SK-N-SH treated with all-trans-retinoic acid at 6 μM for 48 hours (cell line): ENCODE measurements around the gene EXOC3.

Experiments
- BACH2 ChIP-seq: fragments of 250-450 bp; sonication (Bioruptor Pico); IDR thresholded peaks from 2 replicates; pipeline ENCODE4 v1.9.0; 2021; ENCODE audit warnings: mild to moderate bottlenecking, borderline replicate concordance
- CREB5 ChIP-seq: fragments of 250-450 bp; sonication (Bioruptor Pico); IDR thresholded peaks from 2 replicates; pipeline ENCODE4 v1.5.1; 2020; ENCODE audit warnings: low read depth, mild to moderate bottlenecking, moderate library complexity
- CSRNP3 ChIP-seq: fragments of 250-450 bp; sonication (Bioruptor Pico); IDR thresholded peaks from 2 replicates; pipeline ENCODE4 v1.5.1; 2021; ENCODE audit warnings: mild to moderate bottlenecking, moderate library complexity
- TOX ChIP-seq: fragments of 250-450 bp; sonication (Bioruptor Pico); IDR thresholded peaks from 2 replicates; pipeline ENCODE4 v1.8.0; 2021; ENCODE audit warnings: mild to moderate bottlenecking, moderate library complexity, borderline replicate concordance
- ZFP3 ChIP-seq: fragments of 250-450 bp; sonication (Bioruptor Pico); IDR thresholded peaks from 2 replicates; pipeline ENCODE4 v1.5.0; 2020; ENCODE audit warnings: mild to moderate bottlenecking, moderate library complexity
- ZFP30 ChIP-seq: fragments of 450-650 bp; formaldehyde crosslinking; IDR thresholded peaks from 2 replicates; pipeline ENCODE4 v1.5.0; 2022; ENCODE audit warnings: mild to moderate bottlenecking, moderate library complexity

- TF ChIP-seq ZFP30 (CRISPR knock-in tag) (no peak), TOX (CRISPR knock-in tag) (no peak), CREB5 (CRISPR knock-in tag) (no peak), BACH2 (no peak), CSRNP3 (CRISPR knock-in tag) (no peak), ZFP3 (CRISPR knock-in tag) (no peak)
Observed at GRCh38 chr5:494667-495255, 51.8 kb downstream of the EXOC3 start.
